CD14-positive monocyte (primary cell): ENCODE results near the gene RTN4R. TPM values are rescaled to one million over a fixed set of nuclear protein-coding genes. Genes with fewer than 3 reads are reported as not detected.

Source experiments
- DNase-seq, 3 donors: peaks; one replicate each; pipeline ENCODE4 v3.0.0-alpha.2; 2011 to 2022
- H2AFZ ChIP-seq: 2 replicates; pipeline ENCODE4 v1.6.0; 2012; ENCODE audit warnings: mild to moderate bottlenecking, low read depth, low read length, inconsistent platforms; ENCODE audit not compliant: insufficient read depth, poor library complexity, severe bottlenecking
- H3K27ac ChIP-seq, 2 donors: 1 replicate in 1 of 2; 2 replicates in 1 of 2; pipeline ENCODE4 v1.5.1; 2012 to 2013; ENCODE audit warnings: low read length in 2 of 2, control low read depth in 1 of 2, inconsistent platforms in 1 of 2, low read depth in 1 of 2, mild to moderate bottlenecking in 1 of 2
- H3K27me3 ChIP-seq, 2 donors: one replicate each; pipeline versions ENCODE4 v1.6.0 to v1.6.1; 2011 to 2013; ENCODE audit warnings: low read length in 2 of 2; ENCODE audit not compliant: control insufficient read depth in 2 of 2, insufficient read depth in 2 of 2
- H3K36me3 ChIP-seq, 2 donors: replicated peaks in 1 of 2; 1 replicate in 1 of 2; 2 replicates in 1 of 2; pipeline versions ENCODE4 v1.5.1 to v1.6.1; 2012 to 2013; ENCODE audit warnings: low read length in 2 of 2, control low read depth in 1 of 2, inconsistent platforms in 1 of 2, mild to moderate bottlenecking in 1 of 2; ENCODE audit not compliant: insufficient read depth in 2 of 2, control insufficient read depth in 1 of 2
- H3K4me1 ChIP-seq, 2 donors: 1 replicate in 1 of 2; 2 replicates in 1 of 2; pipeline versions ENCODE4 v1.5.1 to v1.6.1; 2012 to 2013; ENCODE audit warnings: low read length in 2 of 2, control low read depth in 1 of 2, inconsistent platforms in 1 of 2, mild to moderate bottlenecking in 1 of 2, moderate library complexity in 1 of 2; ENCODE audit not compliant: insufficient read depth in 2 of 2, control insufficient read depth in 1 of 2
- H3K4me2 ChIP-seq: replicated peaks from 2 replicates; pipeline ENCODE3; 2012; ENCODE audit warnings: low read length, moderate library complexity, mild to moderate bottlenecking; ENCODE audit not compliant: poor library complexity, severe bottlenecking; ENCODE audit errors: extremely low read depth
- H3K4me3 ChIP-seq, 3 experiments: fragments of 200-600 bp in 1 of 3; sonication (generic) in 1 of 3; replicated peaks in 1 of 3; 1 replicate in 2 of 3; 2 replicates in 1 of 3; pipeline ENCODE4 v1.5.1; 2011 to 2013; ENCODE audit warnings: low read length in 3 of 3, mild to moderate bottlenecking in 3 of 3, control low read depth in 2 of 3, low read depth in 2 of 3, inconsistent platforms in 1 of 3, moderate library complexity in 1 of 3
- H3K79me2 ChIP-seq: 2 replicates; pipeline ENCODE4 v1.6.0; 2012; ENCODE audit warnings: mild to moderate bottlenecking, control low read depth, inconsistent platforms, low read length, moderate library complexity; ENCODE audit not compliant: insufficient read depth
- H3K9ac ChIP-seq: 2 replicates; pipeline ENCODE4 v1.6.0; 2017; ENCODE audit warnings: low read length, mild to moderate bottlenecking; ENCODE audit not compliant: insufficient read depth, poor library complexity, severe bottlenecking
- H3K9me3 ChIP-seq, 2 donors: replicated peaks in 1 of 2; 1 replicate in 1 of 2; 2 replicates in 1 of 2; pipeline versions ENCODE4 v1.5.1 to v1.6.1; 2012 to 2013; ENCODE audit warnings: low read length in 2 of 2, control low read depth in 1 of 2; ENCODE audit not compliant: control insufficient read depth in 1 of 2, insufficient read depth in 1 of 2
- H4K20me1 ChIP-seq: 2 replicates; pipeline ENCODE4 v1.6.0; 2012; ENCODE audit warnings: mild to moderate bottlenecking, low read length, control low read depth, moderate library complexity; ENCODE audit not compliant: insufficient read depth
- H3K27ac Mint-ChIP-seq, 7 donors: one replicate each; pipeline ENCODE4 v1.8.0; 2020; ENCODE audit warnings: mild to moderate bottlenecking in 7 of 7, mixed read lengths in 7 of 7, moderate library complexity in 6 of 7, inconsistent platforms in 2 of 7
- H3K27me3 Mint-ChIP-seq, 3 donors: one replicate each; pipeline ENCODE4 v1.8.0; 2021 to 2022; ENCODE audit warnings: low read depth in 3 of 3, mild to moderate bottlenecking in 3 of 3, mixed read lengths in 3 of 3, moderate library complexity in 3 of 3, inconsistent platforms in 1 of 3
- H3K36me3 Mint-ChIP-seq, 2 donors: one replicate each; pipeline ENCODE4 v1.8.0; 2020; ENCODE audit warnings: mixed read lengths in 2 of 2, inconsistent platforms in 1 of 2, mild to moderate bottlenecking in 1 of 2
- H3K4me1 Mint-ChIP-seq: one replicate; pipeline ENCODE4 v1.8.0; 2020; ENCODE audit warnings: mild to moderate bottlenecking, mixed read lengths
- H3K4me3 Mint-ChIP-seq, 2 donors: one replicate each; pipeline ENCODE4 v1.8.0; 2020; ENCODE audit warnings: mild to moderate bottlenecking in 2 of 2, mixed read lengths in 2 of 2, moderate library complexity in 1 of 2
- H3K9me3 Mint-ChIP-seq, 7 donors: one replicate each; pipeline ENCODE4 v1.8.0; 2020 to 2022; ENCODE audit warnings: mixed read lengths in 7 of 7, mild to moderate bottlenecking in 6 of 7, moderate library complexity in 6 of 7, inconsistent platforms in 2 of 7
- CTCF ChIP-seq: fragments of 200-600 bp; IDR thresholded peaks from one replicate; pipeline ENCODE4 v1.8.0; 2022; ENCODE audit warnings: antibody characterized with exemption, mild to moderate bottlenecking
- WGBS: methylation state at CpG from one replicate; pipeline ENCODE4 v1.1.5; 2013; ENCODE audit warnings: missing lambda C conversion rate; ENCODE audit not compliant: insufficient coverage; 5-methylcytosine and 5-hydroxymethylcytosine counted together
- intact Hi-C, 2 donors: fragments of 100-400 bp; cut with micrococcal nuclease; formaldehyde crosslinking; loops; one replicate each; pipeline versions ENCODE4 v1.15.0 to v1.15.1; 2023
- polyA plus RNA-seq, 3 donors: library from polyadenylated mRNA; depleted of rRNA in 1 of 3; unstranded in 2 of 3; stranded (reverse) in 1 of 3; fragments of 300-500 nt in 2 of 3; fragments of >200 nt in 1 of 3; fragmentation: Illumina TruSeq in 2 of 3; gene quantifications; 1 replicate in 2 of 3; 2 replicates in 1 of 3; pipeline ENCODE4 v1.2.3, GENCODE V29; 2012 to 2021

Gene RTN4R
- polyA plus RNA-seq, 3 donors, result not detected

- H3K4me3 ChIP-seq, result no peak overlapping the region
Measured at GRCh38 chr22:20218987-20219386, 49.1 kb downstream of the RTN4R start.

GRCh38 chr22:20218326-20218872 is 49.7 kb downstream of the RTN4R start:
- no peak overlapping the region for H3K27ac ChIP-seq
- Mint-ChIP-seq H3K4me3 (no peak overlapping the region), H3K9me3 (peaks cover 0 to 7% (median 5%) of the 10 kb centered on the region in 7 donors), H3K27ac (no peak overlapping the region), H3K36me3 (no peaks in the 10 kb centered on the region), H3K27me3 (peaks cover 0 to 2% (median 0%) of the 10 kb centered on the region in 3 donors), H3K4me1 (no peaks in the 10 kb centered on the region)
- H3K4me3 ChIP-seq, result no peak overlapping the region
- no peaks in the 10 kb centered on the region for H4K20me1 ChIP-seq
- H3K36me3 ChIP-seq, result no peaks in the 10 kb centered on the region
- H3K4me1 ChIP-seq, result no peaks in the 10 kb centered on the region
- TF ChIP-seq CTCF, result no peak
- H3K4me2 ChIP-seq, result no peak overlapping the region
- H3K27me3 ChIP-seq, result no peaks in the 10 kb centered on the region
- H3K9me3 ChIP-seq, result peaks cover 5 to 9% of the 10 kb centered on the region in 2 donors
- H3K79me2 ChIP-seq, result no peaks in the 10 kb centered on the region
- no peak overlapping the region for H2AFZ ChIP-seq
- no peak for DNase-seq
- no peak overlapping the region for H3K9ac ChIP-seq
- intact Hi-C loops, result no loop called here
- 93% methylated on average over 10 of the region's 14 CpGs for WGBS

More at GRCh38 chr22:20218987-20219386, 49.1 kb downstream of the RTN4R start:
- no peak for DNase-seq
- WGBS, result no CpG with 5 or more reads among the region's 7 CpGs
- no peak overlapping the region for H3K4me2 ChIP-seq
- Mint-ChIP-seq H3K4me3 (no peak overlapping the region), H3K4me1 (no peaks in the 10 kb centered on the region), H3K36me3 (no peaks in the 10 kb centered on the region), H3K9me3 (peaks cover 0 to 7% (median 5%) of the 10 kb centered on the region in 7 donors), H3K27ac (no peak overlapping the region), H3K27me3 (peaks cover 0 to 3% (median 0%) of the 10 kb centered on the region in 3 donors)
- no peaks in the 10 kb centered on the region for H4K20me1 ChIP-seq
- H3K27ac ChIP-seq, result no peak overlapping the region
- no peak for TF ChIP-seq CTCF
- no peaks in the 10 kb centered on the region for H3K36me3 ChIP-seq
- H2AFZ ChIP-seq, result no peak overlapping the region
- H3K9me3 ChIP-seq, result peaks cover 5 to 9% of the 10 kb centered on the region in 2 donors
- H3K9ac ChIP-seq, result no peak overlapping the region
- H3K79me2 ChIP-seq, result no peaks in the 10 kb centered on the region
- H3K4me1 ChIP-seq, result no peaks in the 10 kb centered on the region
- no peaks in the 10 kb centered on the region for H3K27me3 ChIP-seq
- intact Hi-C loops, result no loop called here
